ENCODE results near the gene GMDS. TPM values are rescaled to one million over a fixed set of nuclear protein-coding genes. Genes with fewer than 3 reads are reported as not detected.

The GMDS gene
- total RNA-seq, 1 donor from 2014 or later, result 105 TPM

DNA sequence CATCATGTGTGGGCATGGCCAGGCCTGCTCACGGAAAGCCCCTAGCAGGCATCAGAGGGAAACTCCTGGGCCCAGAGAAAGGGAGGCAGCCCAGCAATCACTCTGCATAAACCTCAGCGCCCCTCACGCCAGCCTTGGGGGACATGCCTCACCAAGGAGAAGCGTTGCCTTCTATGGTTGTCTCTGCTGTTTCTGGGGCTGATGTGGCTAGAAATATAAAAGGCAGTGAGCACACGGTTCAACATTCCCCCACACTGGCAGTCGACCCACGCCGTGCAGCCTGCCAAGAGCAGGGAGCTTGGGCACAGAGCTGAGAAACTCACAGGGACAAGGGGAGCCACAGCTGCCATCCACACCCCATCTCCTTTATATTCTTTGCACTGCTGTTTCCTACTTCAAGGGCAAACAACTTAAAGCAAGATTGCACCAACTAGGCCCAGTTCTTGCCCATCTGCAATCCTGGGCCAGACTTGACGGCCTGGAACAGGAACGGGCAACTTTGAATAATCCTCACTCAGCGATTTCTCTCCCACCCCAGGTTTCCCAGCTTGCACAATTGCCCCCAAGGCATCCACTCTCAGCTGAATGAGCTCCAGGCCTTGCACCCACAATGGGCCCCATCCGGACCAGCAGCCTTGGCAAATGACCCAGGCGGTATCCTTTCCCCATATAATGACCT lies 671.2 kb downstream of the GMDS start:
- DNase-seq (ENCODE audit: low spot score), result no peak
